MG63 (cell line): ENCODE data around the gene METAP2. TPM values are rescaled to one million over a fixed set of nuclear protein-coding genes. Genes with fewer than 3 reads are reported as not detected.

Source experiments
- DNase-seq: peaks from one replicate; pipeline ENCODE4 v3.0.0-alpha.2; 2020
- H3K27me3 ChIP-seq: fragments of 250-450 bp; sonication (Bioruptor Pico); 2 replicates; pipeline ENCODE4 v1.5.1; 2020; ENCODE audit warnings: mild to moderate bottlenecking, moderate library complexity
- H3K36me3 ChIP-seq: fragments of 250-450 bp; sonication (Bioruptor Pico); 2 replicates; pipeline ENCODE4 v1.5.1; 2020; ENCODE audit warnings: mild to moderate bottlenecking, moderate library complexity
- H3K4me3 ChIP-seq: fragments of 250-450 bp; sonication (Bioruptor Pico); 2 replicates; pipeline ENCODE4 v1.5.1; 2020; ENCODE audit warnings: mild to moderate bottlenecking, moderate library complexity
- H3K9me3 ChIP-seq: fragments of 250-450 bp; sonication (Bioruptor Pico); 2 replicates; pipeline ENCODE4 v1.5.1; 2020; ENCODE audit warnings: mild to moderate bottlenecking, moderate library complexity
- total RNA-seq: library from RNA; depleted of rRNA; stranded (reverse); fragments of >200 nt; shearing (Covaris generic); gene quantifications from 2 replicates; pipeline ENCODE4 v1.2.3, GENCODE V29; 2014; ENCODE audit warnings: low replicate concordance; rRNA removed

Gene METAP2
- total RNA-seq, 1 experiment from 2014 or later: 80.8 TPM

GRCh38 chr12:95551913-95552516 is 78.1 kb downstream of the METAP2 start:
- DNase-seq: no peak
- H3K27me3 ChIP-seq: no peaks in the 10 kb centered on the region
- H3K9me3 ChIP-seq: peaks cover 7% of the 10 kb centered on the region
- H3K4me3 ChIP-seq: no peak overlapping the region
- H3K36me3 ChIP-seq: no peaks in the 10 kb centered on the region

- no peaks in the 10 kb centered on the region for H3K27me3 ChIP-seq
- no peaks in the 10 kb centered on the region for H3K36me3 ChIP-seq
- peaks cover 7% of the 10 kb centered on the region for H3K9me3 ChIP-seq
- no peak for DNase-seq
- H3K4me3 ChIP-seq: no peak overlapping the region
Measured at GRCh38 chr12:95553197-95553943, 79.4 kb downstream of the METAP2 start.

- Histone ChIP-seq H3K9me3 (no peaks in the 10 kb centered on the region; the same call in 1 of the 2 replicates), H3K36me3 (no peaks in the 10 kb centered on the region), H3K4me3 (no peak overlapping the region), H3K27me3 (no peaks in the 10 kb centered on the region)
- DNase-seq: no peak
Measured at GRCh38 chr12:95554532-95555071, 80.7 kb downstream of the METAP2 start.

- Histone ChIP-seq H3K27me3 (no peaks in the 10 kb centered on the region), H3K4me3 (no peak overlapping the region), H3K9me3 (no peaks in the 10 kb centered on the region), H3K36me3 (no peaks in the 10 kb centered on the region)
- no peak for DNase-seq
Measured at GRCh38 chr12:95557625-95558024, 83.7 kb downstream of the METAP2 start.

Other genes with a start within 250 kb of the METAP2 start
- 0.27 TPM in 1 of 2 replicates, not detected in the other for gene USP44, start 77.3 kb downstream of the METAP2 start, total RNA-seq